Measurements from ENCODE around the gene GNLY.
A peak's percentile ranks its signal among the peaks of the same experiment; 100 is the strongest.

GNLY gene

DNA sequence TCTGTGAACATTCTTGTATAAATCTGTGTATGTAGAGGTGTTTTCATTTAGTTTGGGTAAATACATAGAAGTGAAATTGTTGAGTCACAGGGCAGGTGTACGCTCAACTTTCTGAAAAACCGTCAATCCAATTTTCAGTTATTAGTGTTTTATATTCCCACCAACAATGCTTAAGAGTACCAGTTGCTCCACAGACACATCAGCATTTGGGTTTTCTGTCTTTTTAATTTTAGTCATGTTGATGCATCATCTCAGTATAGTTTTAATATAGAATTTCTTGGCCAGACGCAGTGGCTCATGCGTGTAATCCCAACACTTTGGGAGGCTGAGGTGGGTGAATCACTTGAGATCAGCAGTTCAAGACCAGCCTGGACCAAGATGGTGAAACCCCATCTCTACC, 3.2 kb upstream of the GNLY start:
- DNase-seq = no peak

DNA sequence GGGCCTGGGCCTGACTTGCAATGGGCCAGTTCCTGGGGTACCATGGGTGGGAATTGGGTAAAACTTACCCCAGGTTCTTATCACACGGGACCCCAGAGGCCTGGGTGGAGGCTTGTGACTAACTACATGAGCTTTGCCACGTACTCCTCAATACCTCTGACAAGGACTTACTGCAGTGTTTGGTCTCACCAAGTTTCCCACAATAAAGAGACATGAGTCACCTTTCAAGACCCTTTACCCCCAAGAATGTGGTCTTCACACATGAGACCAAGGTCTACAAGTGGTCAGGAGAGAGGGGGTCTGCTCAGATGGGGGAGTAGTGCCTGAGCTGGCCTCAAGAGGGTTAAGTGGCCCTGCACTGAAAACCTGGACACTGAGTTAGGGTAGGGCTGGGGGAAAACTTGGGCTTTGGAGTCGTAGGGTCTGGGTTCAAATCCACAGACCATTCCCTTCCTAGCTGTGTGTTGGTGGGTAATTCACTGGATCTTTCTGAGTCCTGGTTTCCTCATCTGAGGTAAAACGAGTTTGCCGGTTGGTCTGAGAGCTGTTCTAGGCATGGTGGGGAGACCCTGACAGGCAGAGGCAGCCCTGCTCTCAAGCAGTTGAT, 2.0 kb upstream of the GNLY start:
- no peak for DNase-seq

DNA sequence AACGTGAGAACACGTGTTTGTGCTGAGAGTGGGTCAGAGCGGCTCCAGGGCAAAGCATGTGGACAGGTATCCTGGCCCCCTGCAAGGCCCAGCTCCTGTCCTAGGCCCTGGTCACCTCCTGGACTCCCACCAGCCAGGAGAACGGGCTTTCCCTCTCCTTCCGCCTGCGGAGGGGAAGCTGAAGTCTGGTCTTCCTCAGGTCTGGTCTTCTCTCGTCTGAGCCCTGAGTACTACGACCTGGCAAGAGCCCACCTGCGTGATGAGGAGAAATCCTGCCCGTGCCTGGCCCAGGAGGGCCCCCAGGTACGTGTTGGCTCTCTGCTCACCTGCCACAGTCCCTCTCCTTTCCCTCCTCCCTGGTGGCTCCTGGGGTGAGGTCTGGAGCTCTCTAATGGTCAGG, 963 bp downstream of the GNLY start:
- no peak for DNase-seq

DNA sequence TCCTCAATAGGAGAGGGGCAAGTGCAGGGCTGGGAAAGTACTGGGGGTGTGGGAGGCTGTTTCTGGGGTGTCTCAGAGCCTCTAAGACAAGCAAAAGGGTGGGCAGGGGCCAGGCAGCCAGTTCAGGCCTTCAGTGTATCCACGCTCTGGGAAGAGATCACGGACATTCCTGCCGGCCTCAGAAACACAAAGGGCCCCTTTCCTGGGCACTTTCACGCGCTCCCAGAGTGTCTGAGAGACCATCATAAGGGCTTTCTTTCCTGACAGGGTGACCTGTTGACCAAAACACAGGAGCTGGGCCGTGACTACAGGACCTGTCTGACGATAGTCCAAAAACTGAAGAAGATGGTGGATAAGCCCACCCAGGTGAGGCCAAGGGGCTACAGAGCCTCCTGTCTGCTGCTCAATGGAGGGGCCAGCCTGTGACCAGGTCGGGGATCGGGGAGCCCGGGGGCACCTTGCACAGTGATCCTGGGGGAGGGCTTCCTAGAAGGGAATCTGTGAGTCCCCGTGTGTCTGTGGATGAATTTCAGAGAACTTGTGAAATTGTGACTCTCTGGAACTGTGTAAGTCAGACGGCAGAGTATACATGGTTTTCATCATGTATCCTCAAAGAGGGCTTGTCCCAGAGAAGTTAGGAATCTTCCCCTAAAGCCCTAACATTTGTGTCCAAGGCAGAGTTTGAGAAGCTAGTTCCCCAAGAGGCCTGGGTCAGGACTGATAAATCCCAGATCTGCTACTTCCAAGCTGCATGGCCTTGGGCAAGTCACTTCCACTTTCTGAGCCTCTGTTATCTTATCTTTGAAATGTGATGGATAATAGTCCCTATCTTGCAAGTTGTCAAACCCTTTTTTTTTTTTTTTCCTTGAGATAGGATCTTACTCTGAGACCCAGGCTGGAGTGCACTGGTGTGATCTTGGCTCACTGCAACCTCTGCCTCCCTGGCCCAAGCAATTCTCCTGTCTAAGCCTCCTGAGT, 1.8 kb downstream of the GNLY start:
- DNase-seq = no peak

DNA sequence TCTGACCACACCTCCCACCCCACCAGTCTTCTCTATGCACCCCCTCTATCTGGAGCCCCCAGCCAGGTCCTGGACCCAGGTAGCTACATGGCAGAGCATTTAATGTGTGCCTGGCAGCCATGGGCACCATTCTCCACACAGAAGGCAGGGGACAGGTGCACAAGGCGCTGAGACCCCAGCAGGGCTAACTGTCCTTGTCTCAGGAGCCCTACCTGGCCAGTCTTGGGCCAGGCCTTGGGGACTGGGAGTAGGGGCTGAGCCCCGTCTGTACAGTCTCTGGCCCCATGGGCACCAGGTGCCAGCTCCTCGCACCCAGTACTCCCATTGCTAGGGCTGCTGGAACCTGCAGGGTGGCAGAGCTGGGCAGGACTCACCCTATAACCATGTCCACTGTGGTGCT, 2.9 kb downstream of the GNLY start:
- DNase-seq = no peak

DNA sequence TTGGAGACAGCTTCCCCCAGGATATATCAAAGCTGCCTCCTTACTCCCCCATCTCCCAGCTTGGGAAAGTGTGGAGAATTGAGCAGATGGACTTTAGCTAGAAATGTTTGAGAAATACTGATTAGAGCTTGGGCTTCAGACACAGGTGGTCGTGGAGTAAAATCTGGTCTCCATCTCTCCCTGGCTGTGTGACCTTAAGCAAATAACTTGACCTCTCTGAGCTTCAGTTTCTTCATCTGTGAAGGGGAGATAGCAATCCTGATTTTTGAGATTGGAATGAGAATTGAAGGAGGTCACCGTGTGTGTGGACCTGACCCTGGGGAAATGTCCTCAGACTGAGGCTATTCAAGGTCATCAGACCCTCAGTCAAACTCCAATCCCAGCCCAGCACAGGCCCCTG, 3.6 kb downstream of the GNLY start:
- DNase-seq = no peak

DNA sequence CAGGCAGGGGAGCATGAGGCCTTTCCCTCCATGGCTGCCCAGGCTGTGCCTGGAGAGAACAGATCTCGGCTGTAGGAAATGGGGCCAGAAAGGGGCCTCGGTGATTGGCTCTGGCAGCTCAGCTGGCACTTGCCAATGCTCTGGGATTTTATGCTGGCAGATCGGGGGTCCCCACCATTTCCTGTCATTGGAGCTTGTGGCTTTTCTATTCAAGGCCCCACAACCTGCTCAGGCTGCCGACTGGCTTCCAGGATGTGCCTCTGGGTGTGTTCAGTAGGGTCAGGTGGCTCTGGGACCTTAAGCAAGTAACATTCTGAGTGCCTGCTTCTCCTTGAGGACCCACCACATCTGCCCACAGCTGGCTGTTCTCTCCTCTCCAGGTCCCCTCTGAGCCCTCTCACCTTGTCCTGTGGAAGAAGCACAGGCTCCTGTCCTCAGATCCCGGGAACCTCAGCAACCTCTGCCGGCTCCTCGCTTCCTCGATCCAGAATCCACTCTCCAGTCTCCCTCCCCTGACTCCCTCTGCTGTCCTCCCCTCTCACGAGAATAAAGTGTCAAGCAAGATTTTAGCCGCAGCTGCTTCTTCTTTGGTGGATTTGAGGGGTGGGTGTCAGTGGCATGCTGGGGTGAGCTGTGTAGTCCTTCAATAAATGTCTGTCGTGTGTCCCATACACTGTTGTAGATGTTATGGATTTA, 4.2 kb downstream of the GNLY start:
- DNase-seq = no peak

DNA sequence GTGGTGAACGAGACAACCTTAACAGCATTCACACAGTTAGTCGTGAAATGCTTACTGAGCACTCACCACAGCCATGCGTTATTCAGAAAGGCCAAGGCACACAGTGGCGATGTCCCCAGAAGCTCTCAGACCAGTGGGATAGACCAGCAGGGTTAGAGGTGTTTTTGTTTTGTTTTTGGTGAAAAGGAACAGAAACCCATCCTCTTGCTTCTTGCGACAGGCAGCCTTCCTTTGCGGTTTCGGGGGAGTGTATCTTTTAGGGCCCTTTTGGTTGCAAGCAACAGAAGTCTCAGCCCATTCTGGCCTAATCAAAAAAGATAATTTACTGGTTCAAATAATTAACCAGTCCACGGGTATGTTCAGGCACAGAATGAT, 4.7 kb downstream of the GNLY start:
- no peak for DNase-seq

DNA sequence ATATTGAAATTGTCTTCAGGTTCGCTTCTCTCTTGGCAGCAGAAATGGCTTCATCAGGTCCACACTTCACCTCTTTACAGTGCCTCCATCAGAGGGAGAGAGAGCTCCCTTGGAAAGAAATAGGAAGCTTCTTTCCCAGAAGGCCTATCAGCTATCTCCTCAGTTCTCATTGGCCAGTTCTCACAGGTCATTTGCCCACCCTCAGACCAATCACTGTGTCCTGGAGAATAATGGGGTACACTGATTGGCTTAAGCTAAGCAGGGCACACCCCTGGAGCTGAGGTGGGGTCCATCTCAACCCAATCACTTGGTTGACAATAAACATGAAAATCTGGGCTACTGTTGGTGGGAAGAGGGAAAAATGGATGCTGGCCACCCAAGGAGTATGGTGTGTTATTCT, 5.2 kb downstream of the GNLY start:
- DNase-seq = no peak

DNA sequence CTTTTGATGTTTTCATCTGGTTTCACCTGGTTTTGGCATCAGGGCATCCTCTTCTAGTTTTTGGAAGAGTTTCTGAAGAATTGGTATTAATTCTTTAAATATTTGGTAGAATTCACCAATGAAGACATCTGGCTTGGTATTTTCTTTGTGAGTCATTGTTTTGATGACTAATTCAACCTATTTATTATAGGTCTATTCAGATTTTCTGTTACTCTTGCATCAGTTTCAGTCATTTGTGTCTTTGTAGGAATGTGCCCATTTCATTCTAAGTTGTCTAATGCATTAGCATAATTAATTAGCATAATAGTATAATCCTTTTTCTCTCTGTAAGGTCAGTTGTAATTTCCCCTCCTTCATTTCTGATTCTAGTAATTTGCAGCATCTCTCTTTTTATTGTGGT, 8.0 kb downstream of the GNLY start:
- no peak for DNase-seq

DNA sequence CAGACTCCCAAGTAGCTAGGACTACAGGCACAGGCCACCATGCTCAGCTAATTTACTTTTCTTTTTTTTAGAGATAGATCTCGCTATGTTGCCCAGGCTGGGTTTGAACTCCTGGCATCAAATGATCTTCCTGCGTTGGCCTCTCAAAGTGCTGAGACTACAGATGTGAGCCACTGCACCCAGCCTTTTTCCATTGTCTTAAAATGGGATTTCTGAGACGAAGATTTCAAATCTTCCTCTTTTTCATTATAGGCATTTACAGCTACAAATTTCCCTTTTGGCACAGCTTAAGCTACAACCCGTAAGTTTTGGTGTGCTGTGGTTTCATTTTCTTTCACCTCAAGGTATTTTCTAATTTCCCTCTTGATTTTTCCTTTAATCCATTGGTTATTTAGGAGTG, 8.6 kb downstream of the GNLY start:
- DNase-seq = no peak

DNA sequence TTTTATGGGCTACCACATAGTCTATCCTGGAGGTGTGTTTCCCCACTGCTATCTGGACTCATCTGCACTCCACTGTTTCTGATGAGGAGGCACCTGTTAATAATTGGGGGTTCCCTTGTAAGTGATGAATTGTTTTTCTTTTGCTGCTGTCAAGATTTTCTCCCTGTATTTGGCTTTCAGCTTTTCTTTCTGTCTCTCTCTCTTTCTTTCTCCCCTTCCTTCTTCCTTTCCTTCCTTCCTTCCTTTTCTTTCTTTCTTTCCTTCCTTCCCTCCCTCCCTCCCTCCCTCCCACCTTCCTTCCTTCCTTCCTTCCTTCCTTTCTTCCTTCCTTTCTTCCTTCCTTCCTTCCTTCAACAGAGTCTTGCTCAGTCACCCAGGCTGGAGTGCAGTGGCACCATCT, 9.2 kb downstream of the GNLY start:
- no peak for DNase-seq

DNA sequence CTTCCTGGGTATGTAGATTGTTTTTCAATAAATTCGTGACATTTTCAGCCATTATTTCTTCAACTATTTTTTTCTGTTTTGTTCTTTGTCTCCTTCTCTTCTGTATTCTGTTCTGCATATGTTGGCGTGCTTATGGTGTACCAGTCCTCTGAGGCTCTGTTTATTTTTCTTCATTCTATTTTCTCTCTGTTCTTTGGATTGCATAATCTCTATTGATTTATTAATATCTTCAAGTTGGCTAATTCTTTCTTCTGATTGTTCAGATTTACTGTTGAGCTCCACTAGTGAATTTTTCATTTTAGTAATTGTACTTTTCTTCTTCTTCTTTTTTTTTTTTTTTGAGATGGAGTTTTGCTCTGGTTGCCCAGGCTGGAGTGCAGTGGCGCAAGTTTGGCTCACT, 9.9 kb downstream of the GNLY start:
- DNase-seq = no peak

DNA sequence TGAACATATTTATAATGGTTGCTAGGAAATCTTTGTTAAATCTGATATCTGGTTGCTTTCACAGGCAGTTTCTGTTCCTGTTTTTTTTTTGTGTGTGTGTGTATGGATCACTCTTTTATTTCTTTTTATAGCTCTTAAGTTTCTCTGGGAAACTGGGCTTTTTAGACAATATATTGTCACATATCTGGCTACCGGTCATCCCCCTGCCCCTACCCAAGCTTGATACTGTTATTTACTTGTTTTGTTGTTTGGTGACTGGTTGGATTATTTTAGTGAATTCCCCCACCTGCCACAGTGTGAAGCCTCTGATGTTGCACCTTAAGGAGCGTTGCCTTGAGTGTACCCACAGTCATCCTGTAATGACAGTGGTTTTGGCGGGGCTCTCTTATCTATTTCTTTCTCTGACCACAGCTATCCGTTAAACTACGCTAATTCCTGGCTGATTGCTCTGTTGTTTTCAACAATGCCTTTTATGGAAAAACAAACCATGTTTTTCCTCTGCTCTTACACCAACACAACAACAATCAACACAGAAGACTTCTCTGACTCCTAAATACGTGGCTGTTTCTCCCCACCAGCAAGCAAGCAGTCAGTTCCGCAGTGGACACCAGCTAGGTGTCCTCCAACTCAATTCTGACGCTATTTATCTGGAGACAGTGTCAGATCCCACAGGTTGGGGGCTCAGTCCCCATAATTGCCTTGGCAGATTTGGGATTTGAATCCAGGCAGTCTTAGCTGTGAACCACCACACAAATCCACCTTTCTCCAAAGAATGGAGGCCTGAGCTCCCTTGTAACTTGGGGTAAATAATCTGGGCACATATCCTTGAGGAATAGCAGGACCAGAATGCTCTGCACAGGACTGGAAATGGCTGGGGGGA, 10.9 kb downstream of the GNLY start:
- DNase-seq = no peak

DNA sequence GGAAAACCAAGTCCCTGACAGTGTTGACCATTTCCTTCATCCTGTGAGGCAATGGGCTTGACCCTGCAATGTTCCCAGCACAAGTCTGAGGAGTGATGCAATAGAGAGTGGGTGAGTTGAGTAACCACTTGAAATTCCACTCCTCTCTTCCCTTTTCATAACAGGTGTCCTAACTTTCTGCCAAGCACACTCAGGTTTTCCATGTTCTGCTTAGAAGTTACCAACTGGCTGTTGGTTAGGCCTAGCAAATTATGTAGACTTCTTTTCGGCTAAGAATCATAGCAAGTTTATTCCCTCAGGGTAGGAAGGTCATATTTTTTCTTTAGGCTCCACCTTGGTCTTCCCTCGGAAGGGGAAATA, 11.5 kb downstream of the GNLY start:
- DNase-seq = no peak

DNA sequence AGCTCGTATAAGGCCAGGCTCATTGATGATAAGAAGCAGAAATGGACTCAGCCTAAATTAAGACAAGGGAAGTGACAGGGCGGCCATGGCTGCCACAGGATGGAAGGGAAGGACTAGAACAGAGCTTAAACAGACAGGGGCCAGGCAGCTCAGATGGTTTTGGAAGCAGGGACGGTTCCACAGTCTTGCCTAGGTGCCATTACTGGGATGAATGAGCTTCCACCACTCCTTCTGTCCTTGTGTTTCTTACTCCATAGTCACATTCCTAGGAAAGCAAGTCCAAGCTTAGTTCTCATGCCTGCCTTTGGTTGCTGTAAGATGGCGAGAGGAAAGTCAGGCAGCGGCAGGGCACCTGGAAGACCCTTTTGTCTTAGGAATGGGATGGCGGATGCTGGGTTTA, 11.9 kb downstream of the GNLY start:
- no peak for DNase-seq

DNA sequence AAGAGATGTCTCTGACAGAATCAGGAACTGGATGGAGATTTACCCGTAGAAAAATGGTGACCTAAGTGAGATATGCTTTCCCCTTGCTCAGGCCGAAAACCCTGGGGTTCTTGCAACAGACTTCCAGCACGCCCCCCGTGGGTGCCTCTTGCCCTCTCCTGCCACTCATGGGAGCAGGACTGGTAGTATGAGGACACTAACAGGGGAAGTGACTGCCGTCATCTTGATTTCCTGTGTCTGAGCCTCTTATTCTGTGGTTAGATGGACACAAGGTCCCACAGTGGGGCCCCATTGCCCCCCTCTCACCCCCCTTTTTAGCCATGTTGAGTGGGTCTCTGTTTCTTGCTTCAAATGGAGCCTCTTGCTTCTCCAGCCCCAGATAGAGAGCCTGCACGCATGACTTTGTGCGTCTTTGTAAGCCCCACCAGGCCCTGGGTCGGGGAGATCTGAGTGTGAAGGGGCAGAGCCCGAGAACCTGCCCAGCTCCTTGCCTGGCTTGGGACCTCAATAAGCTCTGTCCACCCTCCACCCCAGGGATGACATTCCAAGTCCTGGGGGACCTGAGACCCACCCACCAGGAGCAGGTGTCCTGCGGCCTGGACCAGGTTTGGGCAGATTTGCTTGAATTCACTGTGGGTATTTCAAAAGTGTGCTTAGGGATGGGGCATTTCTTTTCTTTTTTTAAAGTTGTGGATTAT, 12.6 kb downstream of the GNLY start:
- DNase-seq = no peak

DNA sequence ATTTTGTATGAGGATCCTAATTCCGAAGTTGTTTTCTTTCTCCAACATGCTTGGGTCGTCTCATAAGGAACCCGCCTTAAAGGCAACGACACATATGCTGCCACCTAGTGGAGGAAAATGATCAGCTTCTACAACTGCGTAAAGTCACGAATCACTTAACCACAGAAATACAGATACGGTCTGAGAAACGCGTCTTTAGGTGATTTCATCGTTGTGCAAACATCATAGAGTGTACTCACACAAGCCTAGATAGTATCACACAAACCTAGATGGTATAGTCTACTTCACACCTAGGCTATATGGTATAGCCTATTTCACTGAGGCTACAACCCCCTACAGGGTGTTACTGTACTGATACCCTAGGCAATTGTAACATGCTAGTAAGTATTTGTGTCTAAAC, 13.1 kb downstream of the GNLY start:
- DNase-seq = peak in 1 of 4 experiments; percentile 16

DNA sequence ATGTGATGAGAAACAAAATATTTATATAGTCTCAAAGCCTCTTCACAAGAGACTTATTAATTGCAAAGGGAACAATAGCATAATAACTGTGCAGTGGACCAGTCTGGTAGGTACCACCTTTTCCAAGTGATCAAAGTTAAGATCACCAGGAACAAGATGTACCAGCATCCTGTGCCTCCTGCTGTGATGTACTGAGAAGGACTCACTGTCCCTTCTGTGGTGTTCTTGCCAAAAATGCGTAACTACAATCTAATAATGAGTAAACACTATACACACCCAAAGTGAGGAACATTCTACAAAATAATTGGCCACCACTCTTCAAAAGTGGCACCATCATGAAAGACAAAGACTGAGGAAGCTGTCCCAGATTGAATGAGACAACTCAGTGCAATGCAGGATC, 14.5 kb downstream of the GNLY start:
- DNase-seq = no peak

DNA sequence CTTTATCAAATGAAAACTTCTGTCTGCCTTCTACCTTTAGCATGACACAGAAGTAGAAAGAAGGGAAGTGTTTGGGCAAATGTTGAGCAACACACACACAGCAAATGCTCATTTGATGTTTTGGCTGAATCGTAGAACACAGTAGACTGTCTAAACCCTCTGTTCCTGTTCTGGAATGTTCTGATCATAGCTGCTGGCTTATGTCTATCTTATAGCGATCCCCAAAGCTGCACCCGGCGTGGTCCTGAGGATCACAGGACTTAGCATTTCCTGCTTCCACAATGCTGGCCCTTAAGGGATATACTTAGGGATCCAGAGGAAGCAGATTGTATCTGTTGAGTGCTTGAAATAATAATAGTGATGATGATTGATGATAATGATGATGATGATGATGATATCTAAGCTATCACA, 15.2 kb downstream of the GNLY start:
- DNase-seq = no peak

DNA sequence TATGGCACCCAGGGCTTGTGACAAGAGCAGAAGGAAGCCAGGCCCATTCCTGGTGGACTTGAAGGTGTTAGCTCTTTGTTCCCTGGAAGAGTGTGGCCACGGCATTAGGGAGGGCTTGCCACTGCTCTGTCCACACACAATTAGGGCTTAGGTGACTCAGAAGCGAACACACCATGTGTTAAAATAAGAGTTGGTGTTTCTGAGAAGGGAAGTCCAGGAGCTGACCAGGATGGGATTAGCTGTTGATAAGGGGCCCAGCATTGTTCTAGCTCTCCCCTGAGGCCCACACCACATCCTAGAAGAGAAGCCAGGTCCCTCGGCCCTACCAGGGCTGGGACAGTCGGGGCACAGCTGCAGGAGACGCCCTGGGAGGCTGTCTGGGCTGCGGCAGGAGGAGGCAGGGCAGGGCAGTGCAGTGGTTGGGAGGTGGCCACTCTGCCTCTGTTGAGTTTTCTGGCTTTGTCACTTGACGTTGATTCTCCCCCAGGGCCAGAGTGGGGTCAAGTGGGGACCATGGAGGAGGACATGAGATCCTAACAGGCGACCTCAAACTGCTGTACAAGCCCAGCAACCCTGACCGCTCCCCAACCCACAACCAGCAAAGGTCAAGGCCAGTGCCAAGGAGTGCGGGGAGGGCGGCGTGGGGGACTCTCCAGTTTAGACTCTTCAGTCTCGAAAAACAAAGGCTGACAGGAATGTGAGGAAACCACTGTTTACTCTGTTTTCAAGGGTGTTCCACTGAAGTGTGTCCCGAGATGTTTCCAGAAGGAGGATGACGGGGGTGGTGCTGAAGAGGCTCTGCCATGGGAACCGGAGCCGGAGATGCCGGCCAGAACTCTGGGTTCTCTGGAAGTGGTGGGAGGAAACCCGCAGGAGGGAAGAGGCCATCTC, 16.8 kb downstream of the GNLY start:
- DNase-seq = no peak

Measured in activated naive CD4-positive, alpha-beta T cell (primary cell).